ENCODE measurements around the gene SPTB. TPM values are rescaled to one million over a fixed set of nuclear protein-coding genes. Genes with fewer than 3 reads are reported as not detected.

Gene SPTB
- total RNA-seq, 1 experiment from 2014 or later: 2.3 TPM

- no peak overlapping the region for H2BK12ac ChIP-seq (ENCODE audit: insufficient read length, low read depth, low read length)
- H3K9me3 ChIP-seq (ENCODE audit: control insufficient read depth, low read depth, low read length): no peaks in the 10 kb centered on the region
- H2BK5ac ChIP-seq (ENCODE audit: insufficient read length, low read length): no peak overlapping the region
- no peaks in the 10 kb centered on the region for H3K27me3 ChIP-seq (ENCODE audit: insufficient read depth, low read length)
- H4K20me1 ChIP-seq (ENCODE audit: control insufficient read depth, insufficient read depth, insufficient read length): peaks cover 2% of the 10 kb centered on the region
- Mint-ChIP-seq H3K9me3 (no peaks in the 10 kb centered on the region), H3K36me3 (ENCODE audit: insufficient read depth in 1 of 3, low read depth in 3 of 3) (no peaks in the 10 kb centered on the region), H3K27ac (no peak overlapping the region; a peak in 1 of 7 replicates), H3K4me3 (no peak overlapping the region), H3K4me1 (peaks cover 24 to 30% of the 10 kb centered on the region in 2 experiments), H3K27me3 (ENCODE audit: low read depth) (peaks cover 9% of the 10 kb centered on the region)
- no peak overlapping the region for H3K27ac ChIP-seq (ENCODE audit: insufficient read length, low read depth, low read length)
- DNase-seq: no peak
- H3K79me2 ChIP-seq (ENCODE audit: insufficient read depth, low read length): no peaks in the 10 kb centered on the region
- H3K56ac ChIP-seq (ENCODE audit: insufficient read length, low read depth, low read length): no peak overlapping the region
- whole genome bisulfite sequencing (ENCODE audit: extremely low coverage, insufficient read length, low lambda C conversion rate): no CpG with 5 or more reads among the region's 4 CpGs
- TF ChIP-seq CTCF (conservative IDR thresholded peaks at IDR 0.05): no peak
- H2AFZ ChIP-seq (ENCODE audit: low read length): no peak overlapping the region
- no peaks in the 10 kb centered on the region for H3K79me1 ChIP-seq (ENCODE audit: insufficient read depth, low read depth, low read length, poor library complexity, severe bottlenecking)
- H3T11ph ChIP-seq (ENCODE audit: low read length): no peak overlapping the region
- no peak overlapping the region for H2BK15ac ChIP-seq (ENCODE audit: low read depth, low read length)
- H3K9ac ChIP-seq (ENCODE audit: extremely low read depth, insufficient read length, low read length): no peak overlapping the region
- H3K23me2 ChIP-seq (ENCODE audit: insufficient read length, low read depth, low read length, poor library complexity, severe bottlenecking): no peaks in the 10 kb centered on the region
- H2BK20ac ChIP-seq (ENCODE audit: low read depth, low read length, poor library complexity, severe bottlenecking): no peak overlapping the region
- H4K91ac ChIP-seq (ENCODE audit: insufficient read length, low read depth, low read length): no peak overlapping the region
- H3K4me1 ChIP-seq (ENCODE audit: insufficient read depth, low read length): peaks cover 5% of the 10 kb centered on the region; the same call in 1 of the 2 replicates
- no peak overlapping the region for H4K8ac ChIP-seq (replicated peaks; ENCODE audit: insufficient read length, low read depth, low read length)
- H4K5ac ChIP-seq (ENCODE audit: insufficient read length, low read depth, low read length): no peak overlapping the region
- no peak overlapping the region for H3K18ac ChIP-seq (ENCODE audit: insufficient read length, low read depth, low read length)
- no peak overlapping the region for H2BK120ac ChIP-seq (ENCODE audit: low read depth, low read length, poor library complexity, severe bottlenecking)
- no peak overlapping the region for H3K4ac ChIP-seq (ENCODE audit: low read depth, low read length)
- H3K4me2 ChIP-seq (ENCODE audit: insufficient read depth, insufficient read length, low read length): no peak overlapping the region
- no peak overlapping the region for H3K14ac ChIP-seq (ENCODE audit: insufficient read depth, low read length)
- H2AK5ac ChIP-seq (ENCODE audit: insufficient read length, low read length): no peak overlapping the region
- H3K23ac ChIP-seq (ENCODE audit: insufficient read length, low read depth, low read length): no peak overlapping the region
These were observed 33.4 kb downstream of the SPTB start for GRCh38 chr14:64846319-64846718.
